GM12878 (cell line): ENCODE results near the gene FKTN. TPM values are rescaled to one million over a fixed set of nuclear protein-coding genes. Genes with fewer than 3 reads are reported as not detected.

ENCODE experiments used
- polyA plus RNA-seq, 11 experiments: library from polyadenylated mRNA; depleted of rRNA in 4 of 11; unstranded in 6 of 11; stranded (reverse) in 5 of 11; fragments of >200 nt; fragmentation: Nextera tagmentation in 4 of 11; fragmentation: Illumina TruSeq in 1 of 11; extraction: Ambion mirVana in 4 of 11; extraction: Trizol in 1 of 11; gene quantifications; 1 replicate in 1 of 11; 2 replicates in 10 of 11; pipeline versions ENCODE4 v1.2.1 to v1.2.3, GENCODE V29; 2011 to 2016; ENCODE audit warnings: inconsistent platforms in 2 of 11, missing spikeins in 2 of 11, low read depth in 1 of 11
- total RNA-seq, 4 experiments: library from RNA; depleted of rRNA in 3 of 4; stranded (reverse); fragments of >200 nt in 3 of 4; fragmentation: Illumina TruSeq in 1 of 4; extraction: Trizol in 1 of 4; gene quantifications; 2 replicates each; pipeline versions ENCODE4 v1.2.1 to v1.2.3, GENCODE V29; 2013 to 2021

FKTN gene
- total and polyA plus RNA-seq, 10 of the 15 experiments (the other 5 are each of a cell fraction or from before 2014, with no cell fraction given): 3.6 to 15.9 (median 10.6) TPM

Other genes with a start within 250 kb of the FKTN start
- 16.9 and 19.7 TPM in 2 replicates for gene FSD1L, start 110.1 kb upstream of the FKTN start, total RNA-seq (2014; rRNA removed)
- gene FSD1L, start 110.1 kb upstream of the FKTN start, total RNA-seq (2014; rRNA removed; fragmentation: Illumina TruSeq; extraction: Trizol): 23.0 and 24.6 TPM in 2 replicates
- 21.7 and 23.2 TPM in 2 replicates for gene FSD1L, start 110.1 kb upstream of the FKTN start, total RNA-seq (2021)
- gene FSD1L, start 110.1 kb upstream of the FKTN start, polyA plus RNA-seq (2011; rRNA removed): 52.4 and 92.7 TPM in 2 replicates
- gene FSD1L, start 110.1 kb upstream of the FKTN start, polyA plus RNA-seq (2014; fragmentation: Illumina TruSeq; extraction: Trizol): 18.6 and 23.5 TPM in 2 replicates
- gene FSD1L, start 110.1 kb upstream of the FKTN start, polyA plus RNA-seq (2014; fragmentation: Nextera tagmentation; extraction: Ambion mirVana): 10 to 100 TPM; 11.9 to 15.8 TPM
- 9.1 and 12.0 TPM in 2 replicates for gene FSD1L, start 110.1 kb upstream of the FKTN start, polyA plus RNA-seq (2014; rRNA removed)
- gene FSD1L, start 110.1 kb upstream of the FKTN start, polyA plus RNA-seq (2016; fragmentation: Nextera tagmentation; extraction: Ambion mirVana): 10 to 100 TPM; 15.0 to 17.0 TPM
- gene TAL2, start 104.3 kb downstream of the FKTN start, total RNA-seq (2014; rRNA removed): 0.17 and 0.27 TPM in 2 replicates
- gene TAL2, start 104.3 kb downstream of the FKTN start, total RNA-seq (2014; rRNA removed; fragmentation: Illumina TruSeq; extraction: Trizol): 0.36 and 0.41 TPM in 2 replicates
- gene TAL2, start 104.3 kb downstream of the FKTN start, total RNA-seq (2021): 0.46 TPM in 1 of 2 replicates, not detected in the other
- gene TAL2, start 104.3 kb downstream of the FKTN start, polyA plus RNA-seq (2011; rRNA removed): 0.34 TPM in 1 of 2 replicates, not detected in the other
- 0.51 TPM in 1 of 2 replicates, not detected in the other for gene TAL2, start 104.3 kb downstream of the FKTN start, polyA plus RNA-seq (2014; fragmentation: Illumina TruSeq; extraction: Trizol)
- gene TAL2, start 104.3 kb downstream of the FKTN start, polyA plus RNA-seq (2014; fragmentation: Nextera tagmentation; extraction: Ambion mirVana): under 1 TPM; 0.16 to 0.34 TPM
- gene TAL2, start 104.3 kb downstream of the FKTN start, polyA plus RNA-seq (2014; rRNA removed): 0.56 TPM in 1 of 2 replicates, not detected in the other
- under 1 TPM; 0.20 to 0.44 TPM for gene TAL2, start 104.3 kb downstream of the FKTN start, polyA plus RNA-seq (2016; fragmentation: Nextera tagmentation; extraction: Ambion mirVana)
- gene TMEM38B, start 136.4 kb downstream of the FKTN start, total RNA-seq (2014; rRNA removed): 9.5 and 14.2 TPM in 2 replicates
- 9.3 TPM in 2 replicates for gene TMEM38B, start 136.4 kb downstream of the FKTN start, total RNA-seq (2014; rRNA removed; fragmentation: Illumina TruSeq; extraction: Trizol)
- gene TMEM38B, start 136.4 kb downstream of the FKTN start, total RNA-seq (2021): 14.9 and 18.3 TPM in 2 replicates
- 17.6 and 25.2 TPM in 2 replicates for gene TMEM38B, start 136.4 kb downstream of the FKTN start, polyA plus RNA-seq (2011; rRNA removed)
- gene TMEM38B, start 136.4 kb downstream of the FKTN start, polyA plus RNA-seq (2014; fragmentation: Illumina TruSeq; extraction: Trizol): 6.7 and 8.4 TPM in 2 replicates
- gene TMEM38B, start 136.4 kb downstream of the FKTN start, polyA plus RNA-seq (2014; fragmentation: Nextera tagmentation; extraction: Ambion mirVana): 10 to 100 TPM in 1 of 2 experiments, 1 to 10 TPM in 1; 9.9 to 15.4 TPM
- 7.3 and 10.6 TPM in 2 replicates for gene TMEM38B, start 136.4 kb downstream of the FKTN start, polyA plus RNA-seq (2014; rRNA removed)
- gene TMEM38B, start 136.4 kb downstream of the FKTN start, polyA plus RNA-seq (2016; fragmentation: Nextera tagmentation; extraction: Ambion mirVana): 10 to 100 TPM; 14.7 to 22.5 TPM